C4-2B (cell line): ENCODE results near the gene TAPT1.

Experiments used
- ZFX ChIP-seq: fragments of 450-650 bp; IDR thresholded peaks from 2 replicates; pipeline ENCODE4 v1.6.1; 2017
- TF ChIP-seq, protein P1 (sequence below): fragments of 450-650 bp; conservative IDR thresholded peaks from 2 replicates; pipeline ENCODE4 v1.5.1; 2017; ENCODE audit warnings: mild to moderate bottlenecking

DNA sequence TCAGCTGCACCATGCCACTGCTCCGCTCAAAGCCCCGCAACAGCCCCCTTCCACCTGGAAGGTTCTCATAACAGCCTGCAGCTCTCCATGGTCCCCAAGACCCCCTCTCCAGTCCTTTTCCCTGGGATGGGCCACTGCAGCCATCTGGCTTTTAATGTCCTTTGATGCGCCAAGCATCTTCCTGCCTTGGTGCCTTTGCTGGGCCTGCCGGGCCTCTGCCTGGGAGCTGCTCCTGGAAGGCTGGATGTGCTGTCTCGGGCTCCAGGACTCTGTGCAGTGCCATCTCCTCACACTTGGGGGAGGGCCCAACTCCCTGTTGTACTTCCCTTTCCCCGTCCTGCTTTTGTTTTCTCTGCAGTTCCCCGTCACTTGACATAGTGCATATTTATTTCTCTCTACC, 60.3 kb downstream of the TAPT1 start:
- TF ChIP-seq, protein P1, sequence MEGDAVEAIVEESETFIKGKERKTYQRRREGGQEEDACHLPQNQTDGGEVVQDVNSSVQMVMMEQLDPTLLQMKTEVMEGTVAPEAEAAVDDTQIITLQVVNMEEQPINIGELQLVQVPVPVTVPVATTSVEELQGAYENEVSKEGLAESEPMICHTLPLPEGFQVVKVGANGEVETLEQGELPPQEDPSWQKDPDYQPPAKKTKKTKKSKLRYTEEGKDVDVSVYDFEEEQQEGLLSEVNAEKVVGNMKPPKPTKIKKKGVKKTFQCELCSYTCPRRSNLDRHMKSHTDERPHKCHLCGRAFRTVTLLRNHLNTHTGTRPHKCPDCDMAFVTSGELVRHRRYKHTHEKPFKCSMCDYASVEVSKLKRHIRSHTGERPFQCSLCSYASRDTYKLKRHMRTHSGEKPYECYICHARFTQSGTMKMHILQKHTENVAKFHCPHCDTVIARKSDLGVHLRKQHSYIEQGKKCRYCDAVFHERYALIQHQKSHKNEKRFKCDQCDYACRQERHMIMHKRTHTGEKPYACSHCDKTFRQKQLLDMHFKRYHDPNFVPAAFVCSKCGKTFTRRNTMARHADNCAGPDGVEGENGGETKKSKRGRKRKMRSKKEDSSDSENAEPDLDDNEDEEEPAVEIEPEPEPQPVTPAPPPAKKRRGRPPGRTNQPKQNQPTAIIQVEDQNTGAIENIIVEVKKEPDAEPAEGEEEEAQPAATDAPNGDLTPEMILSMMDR = no peak
- no peak for TF ChIP-seq ZFX
